Keratinocyte (primary cell): Measurements from ENCODE around the gene FAM114A1. TPM values are rescaled to one million over a fixed set of nuclear protein-coding genes. Genes with fewer than 3 reads are reported as not detected.

Experiments
- DNase-seq: peaks from one replicate; pipeline ENCODE4 v3.0.0-alpha.2; 2011; ENCODE audit warnings: low read depth, missing footprints, low spot score
- FAIRE-seq: peaks from 2 replicates; lab custom pipeline; 2011; peaks lifted over from hg19 to GRCh38; lab: Jason Lieb, UNC
- H2AFZ ChIP-seq: 2 replicates; pipeline ENCODE4 v1.6.0; 2012; ENCODE audit warnings: low read length, control low read depth, inconsistent platforms; ENCODE audit not compliant: control insufficient read depth
- H3K27ac ChIP-seq: 2 replicates; pipeline ENCODE4 v1.5.1; 2011; ENCODE audit warnings: low read length; ENCODE audit not compliant: control insufficient read depth, insufficient read depth
- H3K27me3 ChIP-seq: 3 replicates; pipeline ENCODE4 v1.6.0; 2011; ENCODE audit warnings: low read length; ENCODE audit not compliant: control insufficient read depth, insufficient read depth; ENCODE audit errors: extremely low read depth
- H3K36me3 ChIP-seq, 2 experiments: 2 replicates in 1 of 2; 3 replicates in 1 of 2; pipeline ENCODE4 v1.5.1; 2011; ENCODE audit warnings: low read length in 2 of 2, mild to moderate bottlenecking in 1 of 2; ENCODE audit not compliant: control insufficient read depth in 2 of 2, insufficient read depth in 2 of 2; ENCODE audit errors: extremely low read depth in 1 of 2
- H3K4me1 ChIP-seq: 3 replicates; pipeline ENCODE4 v1.5.1; 2011; ENCODE audit warnings: low read length; ENCODE audit not compliant: control insufficient read depth, insufficient read depth; ENCODE audit errors: extremely low read depth
- H3K4me2 ChIP-seq: 3 replicates; pipeline ENCODE4 v1.6.0; 2011; ENCODE audit warnings: low read depth, low read length; ENCODE audit not compliant: control insufficient read depth, insufficient read depth; ENCODE audit errors: extremely low read depth
- H3K4me3 ChIP-seq, 3 experiments: fragments of 200-600 bp in 1 of 3; sonication (generic) in 1 of 3; 2 replicates in 2 of 3; 3 replicates in 1 of 3; pipeline ENCODE4 v1.5.1; 2011 to 2016; ENCODE audit warnings: low read length in 3 of 3, mild to moderate bottlenecking in 3 of 3, control low read depth in 2 of 3, inconsistent platforms in 1 of 3, low read depth in 1 of 3, mixed read lengths in 1 of 3, mixed run types in 1 of 3, moderate library complexity in 1 of 3; ENCODE audit not compliant: control insufficient read depth in 2 of 3, insufficient read depth in 2 of 3; ENCODE audit errors: extremely low read depth in 1 of 3
- H3K79me2 ChIP-seq: 2 replicates; pipeline ENCODE4 v1.6.0; 2012; ENCODE audit warnings: low read length; ENCODE audit not compliant: control insufficient read depth, insufficient read depth
- H3K9ac ChIP-seq: 3 replicates; pipeline ENCODE4 v1.6.0; 2011; ENCODE audit warnings: low read length; ENCODE audit not compliant: control insufficient read depth, insufficient read depth; ENCODE audit errors: extremely low read depth
- H3K9me1 ChIP-seq: 3 replicates; pipeline ENCODE4 v1.6.0; 2011; ENCODE audit warnings: low read length; ENCODE audit not compliant: control insufficient read depth, insufficient read depth; ENCODE audit errors: extremely low read depth
- H3K9me3 ChIP-seq: 2 replicates; pipeline ENCODE4 v1.5.1; 2012; ENCODE audit warnings: low read depth, low read length; ENCODE audit not compliant: control insufficient read depth
- H4K20me1 ChIP-seq: 3 replicates; pipeline ENCODE4 v1.6.0; 2011; ENCODE audit warnings: low read length; ENCODE audit not compliant: control insufficient read depth, insufficient read depth; ENCODE audit errors: extremely low read depth
- EZH2 ChIP-seq: IDR thresholded peaks from one replicate; pipeline ENCODE4 v1.6.1; 2012; ENCODE audit warnings: inconsistent platforms, mild to moderate bottlenecking, low read length, moderate library complexity
- dilution Hi-C: fragments of 300-500 bp; cut with MboI; formaldehyde crosslinking; loops from one replicate; pipeline ENCODE4 v1.7.0; 2020; ENCODE audit warnings: low sequenced_read_pairs; ENCODE audit not compliant: extremely low pct_ligation_motif_present
- polyA plus RNA-seq, 5 experiments: library from polyadenylated mRNA; depleted of rRNA in 3 of 5; stranded (reverse) in 3 of 5; stranded (forward) in 1 of 5; unstranded in 1 of 5; fragments of >200 nt; gene quantifications; 1 replicate in 1 of 5; 2 replicates in 3 of 5; 3 replicates in 1 of 5; pipeline versions ENCODE4 v1.2.1 to v1.2.3, GENCODE V29; 2011 to 2012; ENCODE audit warnings: missing spikeins in 2 of 5, low read depth in 1 of 5, low replicate concordance in 1 of 5
- TF ChIP-seq, protein P1 (sequence below), 3 experiments: IDR thresholded peaks in 1 of 3; conservative IDR thresholded peaks in 1 of 3; optimal IDR thresholded peaks in 1 of 3; 2 replicates in 2 of 3; 3 replicates in 1 of 3; pipeline versions ENCODE3 to v1.5.1; 2011; ENCODE audit warnings: low read length in 3 of 3, mild to moderate bottlenecking in 3 of 3, moderate library complexity in 2 of 3, control low read depth in 1 of 3, inconsistent platforms in 1 of 3; ENCODE audit not compliant: insufficient read depth in 2 of 3; ENCODE audit errors: extremely low read depth in 1 of 3

Gene FAM114A1
- polyA plus RNA-seq, 1 donor (not counting 4 experiments of a cell fraction or from before 2014, with no cell fraction given), result 47.2 TPM

DNA sequence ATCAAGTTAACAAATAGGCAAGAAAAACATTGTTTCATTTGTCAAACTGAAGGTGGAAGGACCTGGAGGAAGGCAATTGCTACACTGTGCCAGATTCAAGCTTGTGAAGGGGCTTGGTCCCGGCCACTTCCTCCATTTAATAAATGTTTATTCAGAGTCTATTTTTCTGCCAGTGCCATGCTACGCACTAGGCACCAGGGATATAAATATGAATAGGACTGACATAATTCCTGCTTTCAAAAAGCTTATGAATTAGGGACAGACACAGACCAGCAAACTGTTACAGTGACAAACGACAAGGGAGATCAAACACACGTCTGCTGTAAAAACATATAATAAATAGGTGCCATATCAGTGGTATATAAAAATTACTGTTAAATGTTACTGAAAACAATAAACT lies 11.6 kb upstream of the FAM114A1 start:
- peak overlapping the region; percentile 48 for H3K9ac ChIP-seq
- no peak for FAIRE-seq

DNA sequence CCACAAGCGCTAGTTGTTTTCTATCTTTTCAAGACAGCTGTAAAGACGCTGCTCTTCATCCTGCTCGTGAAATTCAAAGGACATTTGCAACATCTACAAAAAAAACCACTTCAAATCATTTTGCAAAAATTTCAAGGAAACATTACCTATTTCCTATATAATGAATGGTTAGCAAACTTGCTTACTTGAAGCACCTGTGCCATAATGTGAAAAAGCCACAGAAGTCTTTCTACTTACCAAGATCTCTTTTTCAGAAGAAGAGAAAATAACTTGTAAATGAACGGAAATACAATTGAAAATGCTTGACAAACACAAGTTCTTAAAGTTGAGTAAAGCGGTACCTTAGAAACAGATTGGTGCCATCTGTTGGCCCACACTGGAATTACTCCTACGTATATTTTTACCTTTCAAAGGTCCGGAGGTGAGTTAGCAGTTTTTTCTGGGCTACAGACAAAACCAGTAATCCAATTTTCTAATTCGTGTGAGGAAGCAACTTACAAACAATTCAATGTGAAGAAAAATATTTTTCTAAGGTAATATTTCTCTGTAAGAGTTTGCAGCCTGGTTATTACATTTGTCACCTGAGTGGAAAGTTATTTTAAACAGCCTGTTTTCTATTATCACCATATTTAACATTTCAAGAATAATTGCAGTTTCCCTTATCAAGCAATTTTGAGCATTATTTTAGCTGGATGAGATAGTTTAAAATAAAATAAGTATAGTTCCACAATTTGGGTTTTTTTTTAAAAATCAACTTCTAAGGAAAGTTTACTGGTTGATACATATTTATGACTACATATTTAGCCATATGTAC lies 10.9 kb upstream of the FAM114A1 start, which contains the start of gene TLR6:
TLR6 (minus strand) TSS at position 294 of the 814 bp plus-strand sequence. CDS start 27,344 bp downstream, outside the sequence.
- H2AFZ ChIP-seq, result peak within 1 kb of the TSS; percentile 80
- H3K4me1 ChIP-seq, result peaks cover 18% of the 10 kb centered on the region
- H3K9me1 ChIP-seq, result no peaks in the 10 kb centered on the region
- peak within 1 kb of the TSS; percentile 14 to 47 (median 38) for H3K4me3 ChIP-seq
- DNase-seq (peak; percentile 40), FAIRE-seq (peak; percentile 86)
- no peaks in the 10 kb centered on the region for H3K9me3 ChIP-seq
- peak within 1 kb of the TSS; percentile 63 for H3K4me2 ChIP-seq
- H3K36me3 ChIP-seq, result no peaks in the 10 kb centered on the region
- H4K20me1 ChIP-seq, result no peaks in the 10 kb centered on the region
- no peaks in the 10 kb centered on the region for H3K79me2 ChIP-seq
- H3K27ac ChIP-seq, result peak within 1 kb of the TSS; percentile 93
- dilution Hi-C loops, result no loop called here
- peak within 1 kb of the TSS; percentile 48 for H3K9ac ChIP-seq
- no peaks in the 10 kb centered on the region for H3K27me3 ChIP-seq
- TF ChIP-seq, protein P1, sequence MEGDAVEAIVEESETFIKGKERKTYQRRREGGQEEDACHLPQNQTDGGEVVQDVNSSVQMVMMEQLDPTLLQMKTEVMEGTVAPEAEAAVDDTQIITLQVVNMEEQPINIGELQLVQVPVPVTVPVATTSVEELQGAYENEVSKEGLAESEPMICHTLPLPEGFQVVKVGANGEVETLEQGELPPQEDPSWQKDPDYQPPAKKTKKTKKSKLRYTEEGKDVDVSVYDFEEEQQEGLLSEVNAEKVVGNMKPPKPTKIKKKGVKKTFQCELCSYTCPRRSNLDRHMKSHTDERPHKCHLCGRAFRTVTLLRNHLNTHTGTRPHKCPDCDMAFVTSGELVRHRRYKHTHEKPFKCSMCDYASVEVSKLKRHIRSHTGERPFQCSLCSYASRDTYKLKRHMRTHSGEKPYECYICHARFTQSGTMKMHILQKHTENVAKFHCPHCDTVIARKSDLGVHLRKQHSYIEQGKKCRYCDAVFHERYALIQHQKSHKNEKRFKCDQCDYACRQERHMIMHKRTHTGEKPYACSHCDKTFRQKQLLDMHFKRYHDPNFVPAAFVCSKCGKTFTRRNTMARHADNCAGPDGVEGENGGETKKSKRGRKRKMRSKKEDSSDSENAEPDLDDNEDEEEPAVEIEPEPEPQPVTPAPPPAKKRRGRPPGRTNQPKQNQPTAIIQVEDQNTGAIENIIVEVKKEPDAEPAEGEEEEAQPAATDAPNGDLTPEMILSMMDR (optimal IDR thresholded peaks at IDR 0.05 in 1 of 3, IDR thresholded peaks at IDR 0.05 in 1 of 3, conservative IDR thresholded peaks at IDR 0.05 in 1 of 3; ENCODE audit: extremely low read depth in 1 of 3, insufficient read depth in 2 of 3, low read length in 3 of 3), result peak; percentile 31 to 67 (median 58)
- TF ChIP-seq EZH2, result no peak

More for the DNA sequence above, 11.6 kb upstream of the FAM114A1 start:
- Histone ChIP-seq H3K27me3 (no peaks in the 10 kb centered on the region), H3K36me3 (no peaks in the 10 kb centered on the region), H3K9me3 (no peaks in the 10 kb centered on the region), H3K9me1 (no peaks in the 10 kb centered on the region), H2AFZ (peak overlapping the region; percentile 66), H3K4me1 (peaks cover 18% of the 10 kb centered on the region), H3K27ac (no peak overlapping the region), H3K4me2 (no peak overlapping the region), H3K4me3 (peak overlapping the region in 2 of 3 experiments; percentile 38 to 47), H3K79me2 (no peaks in the 10 kb centered on the region), H4K20me1 (no peaks in the 10 kb centered on the region)
- dilution Hi-C loops, result no loop called here
- no peak for DNase-seq
- no peak for TF ChIP-seq EZH2
